CD8-positive, alpha-beta memory T cell (primary cell): ENCODE data around the gene ANKRD55. TPM values are rescaled to one million over a fixed set of nuclear protein-coding genes. Genes with fewer than 3 reads are reported as not detected.
"Not testable (repeated sequence)": the region's sequence is repeated elsewhere in the genome, so short reads cannot be mapped to it uniquely, and the experiment has no call there.

Experiments used
- CTCF ChIA-PET: fragments of 350-600 bp; sonication (Branson Sonifier 250); formaldehyde crosslinking; loops from one replicate; lab custom pipeline; 2021; ENCODE audit warnings: antibody characterized with exemption; lab: Charles Lee
- POLR2A ChIA-PET: fragments of 350-600 bp; sonication (Branson Sonifier 250); formaldehyde crosslinking; loops from one replicate; lab custom pipeline; 2021; ENCODE audit warnings: antibody characterized with exemption; lab: Charles Lee
- DNase-seq, 5 donors: peaks; one replicate each; pipeline versions ENCODE4 v3.0.0 to v3.0.0-alpha.2; 2020 to 2022; ENCODE audit warnings: mixed read lengths in 1 of 5
- H3K27ac ChIP-seq: one replicate; pipeline ENCODE4 v1.7.0; 2013; ENCODE audit warnings: low read depth, mild to moderate bottlenecking, low read length, moderate library complexity
- H3K27me3 ChIP-seq: 2 replicates; pipeline ENCODE4 v1.7.0; 2013; ENCODE audit warnings: low read length, mild to moderate bottlenecking; ENCODE audit not compliant: insufficient read depth, poor library complexity, severe bottlenecking
- H3K36me3 ChIP-seq: 2 replicates; pipeline ENCODE4 v1.7.0; 2013; ENCODE audit warnings: mild to moderate bottlenecking, low read length, moderate library complexity; ENCODE audit not compliant: insufficient read depth
- H3K4me1 ChIP-seq: 2 replicates; pipeline ENCODE4 v1.7.0; 2013; ENCODE audit warnings: mild to moderate bottlenecking, low read length, moderate library complexity; ENCODE audit not compliant: insufficient read depth
- H3K4me3 ChIP-seq: 2 replicates; pipeline ENCODE4 v1.7.0; 2013; ENCODE audit warnings: mild to moderate bottlenecking, low read length
- H3K9me3 ChIP-seq: 2 replicates; pipeline ENCODE4 v1.7.0; 2013; ENCODE audit warnings: mild to moderate bottlenecking, low read length
- H3K27ac Mint-ChIP-seq, 8 donors: one replicate each; pipeline ENCODE4 v1.8.0; 2020 to 2021; ENCODE audit warnings: mixed read lengths in 8 of 8, mild to moderate bottlenecking in 6 of 8, inconsistent platforms in 3 of 8, moderate library complexity in 3 of 8
- H3K27me3 Mint-ChIP-seq, 2 donors: one replicate each; pipeline ENCODE4 v1.8.0; 2020 to 2021; ENCODE audit warnings: mixed read lengths in 2 of 2, mild to moderate bottlenecking in 1 of 2, moderate library complexity in 1 of 2
- H3K36me3 Mint-ChIP-seq, 3 donors: one replicate each; pipeline ENCODE4 v1.8.0; 2020 to 2021; ENCODE audit warnings: mixed read lengths in 3 of 3, inconsistent platforms in 1 of 3, mild to moderate bottlenecking in 1 of 3
- H3K4me1 Mint-ChIP-seq, 3 donors: one replicate each; pipeline ENCODE4 v1.8.0; 2020 to 2021; ENCODE audit warnings: mixed read lengths in 3 of 3, inconsistent platforms in 1 of 3, mild to moderate bottlenecking in 1 of 3
- H3K4me3 Mint-ChIP-seq, 7 donors: one replicate each; pipeline ENCODE4 v1.8.0; 2020 to 2021; ENCODE audit warnings: mixed read lengths in 7 of 7, mild to moderate bottlenecking in 6 of 7, moderate library complexity in 4 of 7, inconsistent platforms in 2 of 7
- H3K9me3 Mint-ChIP-seq, 5 donors: one replicate each; pipeline ENCODE4 v1.8.0; 2020 to 2022; ENCODE audit warnings: mixed read lengths in 5 of 5, mild to moderate bottlenecking in 3 of 5, moderate library complexity in 2 of 5, inconsistent platforms in 1 of 5
- polyA plus RNA-seq: library from polyadenylated mRNA; unstranded; fragments of 300-500 nt; fragmentation: Illumina TruSeq; gene quantifications from one replicate; pipeline ENCODE4 v1.2.3, GENCODE V29; 2021
- total RNA-seq, 2 experiments: library from RNA; stranded (reverse); gene quantifications; one replicate each; pipeline ENCODE4 v1.2.3, GENCODE V29; 2021

Gene ANKRD55
- total and polyA plus RNA-seq, 3 experiments from 2014 or later, result not detected

DNA sequence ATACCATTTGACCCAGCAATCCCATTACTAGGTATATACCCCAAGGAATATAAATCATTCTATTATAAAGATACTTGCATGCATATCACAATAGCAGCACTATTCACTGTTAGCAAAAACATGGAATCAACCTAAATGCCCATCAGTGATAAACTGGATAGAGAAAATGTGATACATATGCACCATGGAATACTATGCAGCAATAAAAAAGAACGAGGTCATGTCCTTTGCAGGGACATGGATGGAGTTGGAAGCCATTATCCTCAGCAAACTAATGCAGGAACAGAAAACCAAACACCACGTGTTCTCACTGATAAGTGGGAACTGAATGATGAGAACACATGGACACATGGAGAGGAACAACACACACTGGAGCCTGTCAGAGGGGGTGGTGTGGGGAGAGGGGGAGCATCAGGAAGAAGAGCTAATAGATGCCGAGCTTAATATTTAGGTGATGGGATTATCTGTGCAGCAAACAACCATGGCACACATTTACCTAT, 31.3 kb downstream of the ANKRD55 start:
- H3K9me3 ChIP-seq, H3K27me3 Mint-ChIP-seq, H3K36me3 Mint-ChIP-seq, H3K4me3 Mint-ChIP-seq, H3K36me3 ChIP-seq, DNase-seq, POLR2A ChIA-PET, H3K9me3 Mint-ChIP-seq, H3K4me3 ChIP-seq, H3K27ac ChIP-seq, H3K4me1 ChIP-seq, H3K27me3 ChIP-seq: not testable (repeated sequence)
- H3K27ac Mint-ChIP-seq, result peak overlapping the region in 1 of 8 donors; percentile 2
- CTCF ChIA-PET, result interaction anchor here (0.9 to 3.3 kb wide), 5 partner anchors 219 to 265 kb away, joined by 3 to 29 read pairs (median 5); no protein-coding TSS in a partner anchor
- peaks cover 0 to 12% (median 3%) of the 10 kb centered on the region in 3 donors for H3K4me1 Mint-ChIP-seq

DNA sequence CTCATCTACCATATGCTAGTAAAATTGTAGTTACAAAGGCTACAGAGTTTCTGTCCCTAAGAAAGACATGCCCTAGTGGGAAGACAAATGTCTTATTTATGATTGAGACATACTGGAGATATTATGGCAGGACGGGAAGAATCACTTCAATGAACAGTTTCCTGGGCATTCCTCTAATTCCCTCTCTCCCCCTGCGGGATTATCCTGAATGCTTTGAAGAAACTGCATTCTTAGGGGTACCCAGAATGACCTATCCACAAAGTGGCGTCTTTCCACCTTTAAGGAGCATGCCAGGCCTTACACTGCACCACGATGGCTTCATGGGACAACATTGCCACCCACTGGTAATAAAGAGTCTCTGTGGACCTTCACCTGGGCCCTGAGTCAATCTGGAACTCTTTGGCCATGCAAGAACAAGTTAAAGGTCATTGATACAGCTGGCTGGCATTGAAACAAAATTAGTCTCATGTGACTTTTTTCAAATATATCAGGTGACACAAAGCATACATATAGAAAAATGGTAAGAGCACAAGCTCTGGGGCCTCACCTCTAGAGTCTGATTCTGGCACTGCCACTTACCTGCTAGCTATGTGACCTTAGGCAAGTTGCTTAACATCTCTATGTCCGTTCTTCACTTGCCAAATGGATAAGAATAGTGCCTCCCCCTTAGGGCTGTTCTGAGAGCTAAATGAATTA, 32.0 kb downstream of the ANKRD55 start:
- POLR2A ChIA-PET, result interaction anchor here (0.6 kb wide), 1 partner anchor 1018 kb away, joined by 8 read pairs; no protein-coding TSS in a partner anchor
- CTCF ChIA-PET, result interaction anchor here (0.7 to 3.3 kb wide), 5 partner anchors 218 to 265 kb away, joined by 3 to 29 read pairs (median 4); no protein-coding TSS in a partner anchor

DNA sequence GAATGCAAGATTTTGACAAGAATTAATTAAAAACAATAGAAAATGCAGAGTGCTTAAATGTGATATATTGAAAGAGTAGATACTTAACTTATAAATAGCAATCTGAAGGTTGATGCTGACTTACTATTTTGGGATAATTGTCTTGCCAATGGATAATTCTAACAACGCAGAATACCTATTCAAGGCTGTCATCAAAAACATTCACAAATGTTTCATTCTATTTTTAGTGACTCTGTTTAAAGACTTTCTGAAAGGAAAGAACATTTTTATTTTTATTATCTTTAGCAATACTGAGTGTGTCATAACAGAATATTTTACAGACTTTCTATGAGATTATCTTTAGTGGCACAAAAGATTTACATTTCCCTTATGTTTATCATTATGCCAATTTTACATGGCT, 38.1 kb downstream of the ANKRD55 start:
- ChIA-PET POLR2A (no interaction called here), CTCF (no interaction called here)
- H3K4me1 Mint-ChIP-seq, result peaks cover 4 to 6% (median 6%) of the 10 kb centered on the region in 3 donors
- no peaks in the 10 kb centered on the region for H3K27me3 Mint-ChIP-seq
- no peaks in the 10 kb centered on the region for H3K36me3 ChIP-seq
- H3K4me1 ChIP-seq, result peaks cover 9% of the 10 kb centered on the region
- no peak overlapping the region for H3K27ac Mint-ChIP-seq
- DNase-seq, result no peak
- H3K4me3 Mint-ChIP-seq, result no peak overlapping the region
- H3K36me3 Mint-ChIP-seq, result no peaks in the 10 kb centered on the region
- H3K27me3 ChIP-seq, result no peaks in the 10 kb centered on the region
- H3K4me3 ChIP-seq, result no peak overlapping the region
- no peaks in the 10 kb centered on the region for H3K9me3 Mint-ChIP-seq
- H3K9me3 ChIP-seq, result no peaks in the 10 kb centered on the region
- no peak overlapping the region for H3K27ac ChIP-seq

More for the DNA sequence above, 32.0 kb downstream of the ANKRD55 start:
- Mint-ChIP-seq H3K4me1 (peaks cover 0 to 12% (median 3%) of the 10 kb centered on the region in 3 donors), H3K27me3 (no peaks in the 10 kb centered on the region), H3K36me3 (no peaks in the 10 kb centered on the region), H3K4me3 (no peak overlapping the region), H3K27ac (peak overlapping the region in 1 of 8 donors; percentile 32), H3K9me3 (no peaks in the 10 kb centered on the region)
- Histone ChIP-seq H3K4me3 (no peak overlapping the region), H3K27me3 (no peaks in the 10 kb centered on the region), H3K9me3 (no peaks in the 10 kb centered on the region), H3K4me1 (peaks cover 8% of the 10 kb centered on the region), H3K27ac (no peak overlapping the region), H3K36me3 (no peaks in the 10 kb centered on the region)
- DNase-seq, result peak in 4 of 5 donors; percentile 12 to 63 (median 41)

DNA sequence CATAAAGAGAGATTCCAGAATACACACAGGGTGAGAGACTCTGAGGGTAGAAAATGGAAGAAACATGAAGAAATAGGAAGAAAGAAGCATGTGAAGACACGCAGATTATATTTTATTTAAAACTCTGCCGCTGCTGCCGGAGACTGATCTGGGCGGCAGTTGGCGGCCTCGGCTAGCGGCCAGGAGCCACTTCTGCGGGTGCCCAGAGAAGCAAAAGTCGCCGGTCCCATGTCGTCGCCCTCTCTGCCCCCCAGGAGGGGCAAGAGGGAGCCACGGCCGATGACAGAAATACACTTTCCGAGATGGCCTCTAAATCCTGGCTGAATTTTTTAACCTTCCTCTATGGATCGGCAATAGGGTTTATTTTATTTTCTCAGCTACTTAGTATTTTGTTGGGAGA, 40.9 kb downstream of the ANKRD55 start:
- ChIA-PET CTCF (no interaction called here), POLR2A (no interaction called here)

DNA sequence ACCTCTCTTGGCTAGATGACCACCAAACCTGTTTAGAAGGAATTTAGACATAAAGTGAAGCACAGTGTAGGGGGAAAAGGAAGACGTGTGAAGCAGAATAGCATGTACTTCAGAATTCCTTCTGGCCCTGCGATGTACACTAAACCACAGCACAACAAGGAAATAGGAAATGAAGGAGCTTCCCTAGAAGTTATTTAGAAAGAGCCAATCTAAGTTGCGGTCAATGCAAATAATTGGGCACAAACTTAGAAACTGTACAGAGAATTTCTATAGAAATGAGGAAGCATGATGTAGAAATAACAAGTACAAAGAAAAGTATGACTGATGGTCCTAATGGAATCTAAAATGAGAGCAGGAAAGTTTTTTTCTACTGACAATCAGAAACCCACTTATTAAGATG, 41.5 kb downstream of the ANKRD55 start:
- DNase-seq, result no peak
- H3K4me1 ChIP-seq, result peaks cover 9% of the 10 kb centered on the region
- Mint-ChIP-seq H3K4me1 (peaks cover 4 to 6% (median 6%) of the 10 kb centered on the region in 3 donors), H3K9me3 (no peaks in the 10 kb centered on the region), H3K4me3 (no peak overlapping the region), H3K27me3 (no peaks in the 10 kb centered on the region), H3K36me3 (no peaks in the 10 kb centered on the region), H3K27ac (no peak overlapping the region)
- no peaks in the 10 kb centered on the region for H3K27me3 ChIP-seq
- H3K27ac ChIP-seq, result no peak overlapping the region
- no peaks in the 10 kb centered on the region for H3K36me3 ChIP-seq
- ChIA-PET CTCF (no interaction called here), POLR2A (no interaction called here)
- no peaks in the 10 kb centered on the region for H3K9me3 ChIP-seq
- no peak overlapping the region for H3K4me3 ChIP-seq

More for the DNA sequence above, 40.9 kb downstream of the ANKRD55 start:
- DNase-seq, result no peak
- Mint-ChIP-seq H3K9me3 (no peaks in the 10 kb centered on the region), H3K36me3 (no peaks in the 10 kb centered on the region), H3K27me3 (no peaks in the 10 kb centered on the region), H3K4me1 (peaks cover 4 to 6% (median 6%) of the 10 kb centered on the region in 3 donors), H3K27ac (no peak overlapping the region), H3K4me3 (no peak overlapping the region)
- no peaks in the 10 kb centered on the region for H3K9me3 ChIP-seq
- no peak overlapping the region for H3K4me3 ChIP-seq
- H3K36me3 ChIP-seq, result no peaks in the 10 kb centered on the region
- H3K27me3 ChIP-seq, result no peaks in the 10 kb centered on the region
- H3K4me1 ChIP-seq, result peaks cover 9% of the 10 kb centered on the region
- H3K27ac ChIP-seq, result no peak overlapping the region

DNA sequence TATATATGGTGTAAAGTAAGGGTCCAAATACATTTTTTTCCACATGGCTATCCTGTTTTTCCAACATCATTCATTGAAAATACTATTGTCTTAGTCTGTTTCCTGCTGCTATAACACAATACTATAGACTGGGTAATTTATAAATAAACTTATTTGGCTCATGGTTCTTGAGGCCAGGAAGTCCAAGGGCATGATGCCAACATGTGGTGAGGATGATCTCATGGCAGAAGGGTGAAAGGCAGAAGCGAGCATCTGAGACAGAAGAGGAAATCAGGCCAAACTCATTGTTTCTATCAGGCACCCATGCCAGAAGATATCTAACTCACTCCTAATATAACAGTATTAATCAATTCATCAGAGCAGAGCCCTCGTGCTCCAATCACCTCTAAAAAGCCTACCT, 42.6 kb downstream of the ANKRD55 start:
- Mint-ChIP-seq H3K4me3 (peak overlapping the region in 1 of 7 donors; percentile 27), H3K36me3 (no peaks in the 10 kb centered on the region), H3K27me3 (no peaks in the 10 kb centered on the region), H3K4me1 (peaks cover 4 to 6% (median 6%) of the 10 kb centered on the region in 3 donors), H3K9me3 (no peaks in the 10 kb centered on the region), H3K27ac (no peak overlapping the region)
- H3K9me3 ChIP-seq, result no peaks in the 10 kb centered on the region
- peak in 1 of 5 donors; percentile 28 for DNase-seq
- H3K4me3 ChIP-seq, result no peak overlapping the region
- CTCF ChIA-PET, result no interaction called here
- POLR2A ChIA-PET, result no interaction called here
- H3K27me3 ChIP-seq, result no peaks in the 10 kb centered on the region
- H3K27ac ChIP-seq, result no peak overlapping the region
- H3K36me3 ChIP-seq, result no peaks in the 10 kb centered on the region
- H3K4me1 ChIP-seq, result peaks cover 9% of the 10 kb centered on the region

DNA sequence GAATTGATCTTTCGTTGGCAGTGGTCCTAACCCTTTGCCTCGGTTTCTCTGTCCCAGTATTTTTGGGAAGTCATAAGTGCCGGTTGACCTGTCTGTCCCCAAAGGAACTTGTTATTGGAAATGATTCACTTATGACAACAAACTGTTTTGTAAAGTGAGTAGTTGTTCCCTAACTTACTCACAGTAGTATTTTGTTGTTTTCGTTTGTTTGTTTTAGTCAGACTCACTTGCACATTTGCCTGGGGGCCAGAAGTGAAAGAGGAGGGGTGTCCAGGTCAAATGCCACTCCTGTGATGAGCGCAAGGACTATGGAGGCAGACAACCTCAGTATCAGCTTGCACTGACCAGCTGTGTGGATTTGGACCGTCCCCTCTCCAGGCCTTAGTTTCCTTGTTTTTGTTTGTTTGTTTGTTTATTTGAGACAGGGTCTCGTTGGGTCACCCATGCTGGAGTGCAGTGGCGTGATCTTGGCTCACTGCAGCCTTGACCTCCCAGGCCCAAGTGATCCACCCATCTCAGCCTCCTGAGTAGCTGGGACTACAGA, 47.3 kb downstream of the ANKRD55 start:
- CTCF ChIA-PET, result no interaction called here
- POLR2A ChIA-PET, result no interaction called here
- H3K9me3 Mint-ChIP-seq, result no peaks in the 10 kb centered on the region

DNA sequence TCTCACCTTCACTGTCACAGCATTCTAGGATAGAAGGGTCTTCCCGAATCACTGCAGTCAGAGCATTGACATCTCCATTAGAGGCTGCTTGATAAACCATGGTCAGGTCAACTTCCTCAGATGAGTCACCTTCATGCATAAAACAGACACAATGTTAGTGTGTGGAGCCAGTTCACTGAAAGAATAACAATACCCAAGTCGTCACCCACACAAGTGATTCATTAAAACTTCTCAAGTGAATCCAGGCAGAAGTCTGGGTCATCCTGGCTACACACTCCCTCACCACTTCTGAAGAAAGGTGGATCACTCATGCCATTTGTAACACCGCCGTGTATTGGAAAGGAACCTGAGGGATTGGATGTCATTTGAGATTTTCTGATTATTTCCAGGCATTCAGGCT, 49.6 kb downstream of the ANKRD55 start:
- Histone ChIP-seq H3K9me3 (no peaks in the 10 kb centered on the region), H3K27me3 (no peaks in the 10 kb centered on the region), H3K27ac (no peak overlapping the region), H3K4me1 (no peaks in the 10 kb centered on the region), H3K36me3 (no peaks in the 10 kb centered on the region), H3K4me3 (no peak overlapping the region)
- Mint-ChIP-seq H3K4me3 (no peak overlapping the region), H3K9me3 (no peaks in the 10 kb centered on the region), H3K27me3 (peaks cover 0 to 5% of the 10 kb centered on the region in 2 donors), H3K4me1 (no peaks in the 10 kb centered on the region), H3K27ac (no peak overlapping the region), H3K36me3 (no peaks in the 10 kb centered on the region)
- DNase-seq, result no peak
- ChIA-PET CTCF (no interaction called here), POLR2A (no interaction called here)

More for the DNA sequence above, 47.3 kb downstream of the ANKRD55 start:
- DNase-seq, result no peak
- Histone ChIP-seq H3K9me3 (no peaks in the 10 kb centered on the region), H3K4me1 (peaks cover 7% of the 10 kb centered on the region), H3K36me3 (no peaks in the 10 kb centered on the region), H3K4me3 (no peak overlapping the region), H3K27me3 (no peaks in the 10 kb centered on the region), H3K27ac (no peak overlapping the region)
- Mint-ChIP-seq H3K27ac (no peak overlapping the region), H3K4me3 (no peak overlapping the region), H3K36me3 (no peaks in the 10 kb centered on the region), H3K4me1 (peaks cover 4 to 6% (median 6%) of the 10 kb centered on the region in 3 donors), H3K27me3 (peaks cover 0 to 5% of the 10 kb centered on the region in 2 donors)
